Stimulated activated CD4-positive, alpha-beta T cell treated with anti-CD3 and anti-CD28 coated beads, Interleukin-4, amount 100 ng/mL, for 48 hours (primary cell): Measurements from ENCODE around the gene CD163L1.
A peak's percentile ranks its signal among the peaks of the same experiment; 100 is the strongest.
"Not testable (repeated sequence)": the region's sequence is repeated elsewhere in the genome, so short reads cannot be mapped to it uniquely, and the experiment has no call there.

ENCODE experiments used
- DNase-seq, 2 donors: peaks; one replicate each; pipeline ENCODE4 v3.0.0-alpha.2; 2020; ENCODE audit warnings: low read depth in 2 of 2

The CD163L1 gene

GRCh38 chr12:7404275-7404674, 39.7 kb downstream of the CD163L1 start:
- no peak for DNase-seq

- DNase-seq, result no peak
Observed at GRCh38 chr12:7403466-7403865, 40.5 kb downstream of the CD163L1 start.

GRCh38 chr12:7399089-7399488, 44.9 kb downstream of the CD163L1 start:
- no peak for DNase-seq

GRCh38 chr12:7396418-7396817, 47.5 kb downstream of the CD163L1 start:
- DNase-seq, result no peak

GRCh38 chr12:7395950-7396349, 48.0 kb downstream of the CD163L1 start:
- DNase-seq, result no peak

GRCh38 chr12:7387289-7387688, 56.7 kb downstream of the CD163L1 start:
- DNase-seq, result no peak

- DNase-seq, result no peak
Observed at GRCh38 chr12:7383157-7383556, 60.8 kb downstream of the CD163L1 start.

- no peak for DNase-seq
Observed at GRCh38 chr12:7376196-7376595, 67.8 kb downstream of the CD163L1 start.

GRCh38 chr12:7375145-7375543, 68.8 kb downstream of the CD163L1 start:
- DNase-seq, result no peak

- DNase-seq, result peak; percentile 6 to 17
Observed at GRCh38 chr12:7374423-7375144, 69.4 kb downstream of the CD163L1 start.

GRCh38 chr12:7373226-7373625, 70.7 kb downstream of the CD163L1 start:
- no peak for DNase-seq

- DNase-seq, result no peak
Observed at GRCh38 chr12:7369274-7369729, 74.7 kb downstream of the CD163L1 start.

GRCh38 chr12:7362734-7363133, 81.2 kb downstream of the CD163L1 start:
- DNase-seq, result no peak

- no peak for DNase-seq
Observed at GRCh38 chr12:7361265-7361664, 82.7 kb downstream of the CD163L1 start.

GRCh38 chr12:7354529-7354928, 89.4 kb downstream of the CD163L1 start:
- no peak for DNase-seq

- no peak for DNase-seq
Observed at GRCh38 chr12:7352661-7353060, 91.3 kb downstream of the CD163L1 start.

- DNase-seq, result no peak
Observed at GRCh38 chr12:7351177-7351576, 92.8 kb downstream of the CD163L1 start.

- no peak for DNase-seq
Observed at GRCh38 chr12:7349418-7349817, 94.5 kb downstream of the CD163L1 start.

GRCh38 chr12:7346551-7347225, 97.3 kb downstream of the CD163L1 start:
- DNase-seq, result no peak

- no peak for DNase-seq
Observed at GRCh38 chr12:7344833-7345606, 98.9 kb downstream of the CD163L1 start.

- DNase-seq, result no peak
Observed at GRCh38 chr12:7339675-7340074, 104.3 kb downstream of the CD163L1 start.

- DNase-seq, result not testable (repeated sequence)
Observed at GRCh38 chr12:7337790-7338189, 106.2 kb downstream of the CD163L1 start.

- no peak for DNase-seq
Observed at GRCh38 chr12:7327918-7328317, 116.0 kb downstream of the CD163L1 start.
